ENCODE results near the gene EML1.

The EML1 gene

GRCh38 chr14:99793213-99794150 is at the start of gene EML1:
EML1 (plus strand) TSS chr14:99793413; CDS start chr14:99793477, 64 bp downstream.
- no peak for DNase-seq (ENCODE audit: low read depth, low spot score)

DNA sequence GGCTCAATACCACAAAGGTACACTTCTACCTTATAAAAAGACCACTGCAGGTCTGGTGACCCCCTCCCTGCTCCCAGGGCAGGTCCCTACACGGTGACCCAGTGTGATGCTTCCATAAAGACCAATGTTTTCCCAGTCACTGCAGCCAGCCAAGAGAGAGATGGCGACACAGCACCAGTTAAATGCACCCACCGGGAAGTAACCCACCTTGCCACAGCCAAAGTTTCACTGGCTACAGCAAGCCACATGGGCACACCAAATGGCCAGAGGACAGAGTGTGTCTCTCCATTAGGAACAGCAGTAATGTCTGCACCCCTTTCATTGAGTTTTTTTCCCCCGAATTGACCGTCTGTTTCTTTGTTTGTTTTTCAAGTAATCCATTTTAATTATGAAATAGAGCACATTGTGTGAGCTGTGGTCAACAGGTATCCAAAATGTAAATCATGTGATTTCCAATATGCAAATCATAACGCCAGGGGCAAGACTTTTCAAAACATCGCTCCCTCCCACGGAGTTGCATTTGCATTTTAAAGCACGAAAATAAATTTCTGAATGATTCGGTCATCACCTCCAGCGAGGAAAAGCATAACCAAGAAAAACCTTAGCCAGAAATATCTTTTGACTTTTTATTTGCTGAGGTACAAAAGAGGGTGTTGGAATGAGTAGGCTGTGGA is 48.9 kb upstream of the EML1 start:
- DNase-seq (ENCODE audit: low read depth, low spot score) = peak; percentile 40

DNA sequence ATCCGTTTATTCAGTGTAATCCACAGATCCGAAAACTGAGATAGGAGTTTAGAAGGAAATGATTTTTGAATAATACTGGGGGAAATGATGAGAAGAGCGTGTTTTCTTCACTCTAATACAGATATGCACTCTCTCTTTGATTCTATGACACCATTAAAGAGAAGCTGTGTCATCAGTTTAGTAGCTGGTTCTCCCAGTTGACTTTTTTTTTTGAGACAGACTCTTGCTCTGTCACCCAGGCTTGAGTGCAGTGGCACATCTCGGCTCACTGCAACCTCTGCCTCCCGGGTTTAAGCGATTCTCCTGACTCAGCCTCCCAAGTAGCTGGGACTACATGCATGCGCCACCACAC is 48.4 kb upstream of the EML1 start:
- no peak for DNase-seq (ENCODE audit: low read depth, low spot score)

GRCh38 chr14:99745307-99745951 is 47.8 kb upstream of the EML1 start:
- DNase-seq (ENCODE audit: low read depth, low spot score) = no peak

GRCh38 chr14:99747167-99747566 is 46.0 kb upstream of the EML1 start:
- DNase-seq (ENCODE audit: low read depth, low spot score) = no peak

DNA sequence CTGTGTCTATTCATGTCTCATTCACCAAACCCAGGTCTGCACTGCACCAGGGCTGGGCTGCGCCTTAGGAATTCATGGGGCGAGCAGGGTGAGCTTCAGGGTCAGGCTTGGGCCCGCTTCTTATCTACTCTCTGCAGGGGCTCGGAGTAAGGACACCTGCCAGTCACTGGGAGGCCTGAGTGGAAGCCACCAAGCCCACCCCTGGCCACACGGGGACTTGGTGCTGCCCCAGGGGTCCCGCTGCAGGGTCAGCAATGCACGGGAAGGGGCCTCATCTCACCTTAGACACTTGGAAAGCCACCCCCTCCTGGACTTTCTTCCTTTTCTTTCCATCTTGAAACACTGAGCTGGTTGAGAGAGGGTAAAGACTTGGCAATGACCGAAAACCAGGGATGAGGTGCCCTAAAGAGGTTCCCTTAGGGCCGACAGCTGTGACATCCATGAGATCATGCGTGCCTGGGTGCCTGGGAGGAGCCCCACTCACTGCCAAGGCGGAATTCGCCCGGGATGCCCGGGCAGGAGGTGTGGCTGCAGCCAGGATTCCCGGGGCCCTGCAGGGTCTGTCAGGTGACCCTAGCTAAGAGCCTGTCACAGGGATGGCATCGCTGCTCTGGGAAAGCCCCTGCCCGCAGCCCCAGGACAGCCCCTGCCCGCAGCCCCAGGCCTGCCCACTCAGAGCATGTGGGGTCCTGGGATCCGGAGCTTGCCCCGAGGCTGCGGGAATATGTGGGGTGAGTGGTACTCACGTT is 45.5 kb upstream of the EML1 start:
- DNase-seq (ENCODE audit: low read depth, low spot score) = no peak

DNA sequence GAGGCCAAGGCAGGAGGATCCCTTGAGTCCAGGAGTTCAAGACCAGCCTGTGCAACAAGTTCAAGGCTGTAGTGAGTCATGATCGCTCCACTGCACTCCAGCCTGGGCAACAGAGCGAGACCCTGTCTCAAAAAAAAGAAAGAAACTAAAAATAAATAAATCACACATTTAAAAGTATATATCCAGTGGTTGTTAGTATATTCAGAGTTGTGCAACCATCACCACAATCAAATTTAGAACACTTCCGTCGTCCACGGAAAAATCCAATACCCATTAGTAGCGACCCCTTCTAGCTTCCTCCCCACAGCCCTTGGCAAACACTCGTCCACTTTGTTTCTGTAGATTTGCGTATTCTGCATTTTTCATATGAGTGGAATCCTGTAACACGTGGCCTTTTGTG is 44.7 kb upstream of the EML1 start:
- DNase-seq (ENCODE audit: low read depth, low spot score) = no peak

GRCh38 chr14:99749142-99749541 is 44.1 kb upstream of the EML1 start:
- DNase-seq (ENCODE audit: low read depth, low spot score) = no peak

GRCh38 chr14:99749763-99750715 is 43.2 kb upstream of the EML1 start:
- no peak for DNase-seq (ENCODE audit: low read depth, low spot score)

- no peak for DNase-seq (ENCODE audit: low read depth, low spot score)
These were observed 42.3 kb upstream of the EML1 start for GRCh38 chr14:99750746-99751450.

- no peak for DNase-seq (ENCODE audit: low read depth, low spot score)
These were observed 41.4 kb upstream of the EML1 start for GRCh38 chr14:99751539-99752485.

DNA sequence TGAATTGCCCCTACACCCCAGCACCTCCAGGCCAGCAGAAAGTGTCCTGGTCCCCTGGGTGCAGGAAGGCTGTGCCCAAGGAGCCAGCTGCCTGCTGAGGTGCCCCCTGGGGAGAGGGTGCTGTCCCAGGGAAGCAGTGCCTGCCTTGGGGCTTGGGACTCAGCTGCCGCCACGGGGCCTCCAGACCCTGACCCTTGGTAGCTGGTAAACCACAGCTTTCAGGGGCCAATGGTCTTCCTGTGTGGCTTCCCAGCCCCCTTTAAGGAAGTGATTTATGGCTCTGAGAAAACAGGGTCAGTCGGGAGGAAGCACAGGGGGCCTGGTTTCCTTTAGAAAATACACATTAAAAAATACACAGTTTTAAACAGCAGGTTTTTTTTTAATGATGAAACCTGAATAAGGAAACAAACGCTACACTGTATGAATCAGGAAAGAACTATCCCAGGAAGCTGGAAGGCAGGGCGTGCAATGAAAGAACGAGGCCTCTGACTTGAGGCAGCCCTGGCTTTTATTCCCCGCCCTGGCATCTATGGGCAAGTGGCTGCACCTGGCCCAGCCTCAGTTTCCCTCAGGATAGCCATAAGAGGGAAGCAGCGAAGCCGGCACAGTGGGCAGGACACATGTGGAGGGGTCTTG is 40.6 kb upstream of the EML1 start:
- no peak for DNase-seq (ENCODE audit: low read depth, low spot score)

DNA sequence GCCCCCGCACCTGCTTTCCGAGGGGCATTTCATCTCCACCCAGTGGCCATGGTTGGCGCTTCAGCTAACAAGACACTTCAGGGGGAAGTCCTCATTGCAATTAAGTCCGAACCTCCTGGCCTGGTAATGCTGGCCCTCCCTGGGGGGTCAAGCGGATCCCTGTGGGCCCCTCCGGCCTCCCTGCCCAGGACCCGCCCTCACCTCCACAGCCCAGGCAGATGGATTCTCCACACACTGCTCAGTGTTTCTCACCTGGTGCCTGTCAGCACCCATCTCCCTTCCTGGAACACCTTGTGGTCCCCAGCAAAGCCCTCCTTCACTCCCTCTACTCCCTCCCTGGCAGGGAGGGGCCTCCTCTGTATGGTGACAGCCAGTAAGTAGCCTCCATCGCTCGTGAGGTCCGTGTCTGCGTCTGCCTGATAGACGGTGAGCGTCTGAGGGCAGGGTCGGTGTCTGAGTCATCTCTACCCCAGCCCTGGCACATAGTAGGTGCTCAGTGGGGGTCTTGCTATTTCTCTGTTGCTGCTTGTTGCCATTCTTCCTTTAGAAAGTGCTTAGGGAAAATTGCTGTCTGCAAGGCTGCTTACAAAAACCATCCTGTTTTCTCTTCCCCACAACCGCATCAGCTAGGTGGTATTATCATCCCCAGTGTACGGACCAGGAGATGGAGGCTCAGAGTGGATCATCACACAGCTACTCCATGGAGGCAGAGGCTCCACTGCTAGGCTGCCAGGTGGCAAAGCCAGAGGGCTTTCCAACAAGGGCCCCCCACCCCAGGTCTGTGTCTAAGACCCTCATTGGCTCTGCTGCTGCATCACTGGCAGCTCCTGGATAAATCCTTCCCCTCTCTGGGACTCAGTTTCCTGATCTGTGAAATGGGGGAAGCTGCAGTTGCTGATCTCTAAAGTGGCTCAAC is 39.7 kb upstream of the EML1 start:
- no peak for DNase-seq (ENCODE audit: low read depth, low spot score)

DNA sequence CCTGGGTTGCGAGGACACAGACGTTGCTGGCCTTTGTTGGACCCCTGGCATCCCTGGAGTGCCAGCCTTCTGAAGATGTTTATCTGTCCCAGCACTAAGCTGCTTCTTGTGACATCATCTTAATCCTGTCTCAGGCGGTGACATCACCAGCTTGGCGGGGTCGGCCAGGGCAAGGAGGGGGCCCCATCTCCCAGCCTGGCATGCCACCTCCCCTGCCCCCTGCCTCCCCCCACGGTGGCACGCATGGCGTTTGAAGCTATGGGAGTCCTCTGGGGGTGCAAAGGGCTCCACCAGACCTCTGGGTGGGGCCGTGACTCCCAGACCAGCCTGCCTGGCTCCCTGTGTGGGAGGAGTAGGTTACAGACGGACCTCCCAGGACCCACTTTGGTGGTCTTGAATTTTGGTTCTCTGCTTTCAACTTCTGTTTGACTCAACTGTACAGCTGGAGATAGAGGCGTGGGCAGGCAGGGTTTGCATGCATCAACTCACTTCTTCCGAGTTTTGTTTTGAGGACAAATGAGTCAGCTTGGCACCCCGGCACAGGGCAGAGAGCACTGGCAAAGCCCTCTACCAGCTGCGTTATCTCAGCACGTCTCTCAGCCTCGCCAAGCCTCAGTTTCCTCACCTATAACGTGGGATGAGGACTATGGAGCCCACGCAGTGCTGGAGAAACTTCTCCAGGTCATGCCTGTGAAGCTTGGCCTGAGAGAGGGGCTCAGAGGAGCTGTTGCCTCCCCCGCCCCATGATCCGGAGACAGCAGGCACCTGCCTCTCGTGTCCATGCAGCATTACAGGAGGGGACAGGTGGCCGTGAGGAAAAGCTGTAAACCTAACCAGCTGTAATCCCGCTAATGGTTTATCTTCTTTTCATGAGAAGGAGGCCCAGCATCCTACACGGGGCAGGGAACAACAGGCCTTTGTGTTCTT is 38.8 kb upstream of the EML1 start:
- DNase-seq (ENCODE audit: low read depth, low spot score) = no peak

DNA sequence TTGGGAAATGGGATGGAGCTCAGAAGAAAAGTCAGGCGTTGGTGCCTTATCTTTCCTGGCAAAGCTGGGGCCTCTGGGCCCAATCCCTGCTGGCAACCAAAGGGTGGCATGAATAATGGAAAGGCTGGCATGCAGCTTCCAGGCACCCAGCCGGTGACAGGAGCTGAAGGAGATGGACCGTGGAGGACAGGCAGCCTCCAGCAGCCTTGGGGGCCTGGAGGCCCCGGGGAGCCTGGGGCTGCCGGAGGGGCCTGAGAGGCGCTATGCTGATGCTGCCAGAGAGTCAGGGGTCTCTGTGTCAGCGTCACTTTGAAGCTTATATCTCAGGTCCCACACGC is 38.2 kb upstream of the EML1 start:
- no peak for DNase-seq (ENCODE audit: low read depth, low spot score)

Measured in iPS DF 19.7 (cell line).